NCI-H2029 (cell line): ENCODE measurements around the gene SLC7A1.
A peak's percentile ranks its signal among the peaks of the same experiment; 100 is the strongest.

Experiments
- DNase-seq: peaks from one replicate; lab custom pipeline; 2025; lab: John Stamatoyannopoulos, UW

SLC7A1 gene

GRCh38 chr13:29509999-29510589, 85.4 kb downstream of the SLC7A1 start:
- DNase-seq: no peak

GRCh38 chr13:29508876-29509252, 86.6 kb downstream of the SLC7A1 start:
- DNase-seq: no peak

DNA sequence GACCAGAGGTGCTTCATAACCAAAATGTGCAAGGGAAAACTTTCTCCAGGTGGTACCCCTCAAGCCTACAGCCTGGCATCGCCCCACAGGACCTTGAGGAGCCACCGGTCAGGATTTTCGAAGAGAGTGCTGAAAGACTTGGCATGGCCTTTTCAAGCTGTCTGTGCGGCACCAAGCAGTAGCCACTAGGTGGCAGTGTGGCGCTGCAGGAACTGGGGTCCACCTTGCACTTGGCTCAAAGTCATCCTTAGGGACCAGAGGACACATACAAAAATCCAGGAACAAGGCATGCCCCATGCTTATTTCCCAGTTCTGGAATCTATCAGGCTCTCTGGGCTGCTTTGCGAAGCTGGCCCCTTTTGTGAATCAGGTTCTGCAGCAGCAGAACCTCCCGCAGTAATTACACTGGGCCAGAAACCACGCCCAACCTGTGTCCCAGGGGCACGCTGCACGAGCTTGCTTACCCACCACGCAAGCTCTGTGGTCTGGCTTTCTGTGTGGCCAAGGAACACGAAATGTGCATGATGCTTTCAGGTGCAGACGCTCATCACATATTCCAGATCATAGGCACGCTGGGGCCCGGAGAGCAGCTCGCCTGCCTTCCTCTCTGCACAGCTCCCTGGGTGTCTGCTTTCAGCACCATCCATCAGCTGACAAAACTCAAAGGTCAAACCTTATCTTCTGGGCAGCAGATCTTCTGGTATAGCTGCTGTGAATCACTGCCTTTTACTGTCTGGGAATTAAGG, 87.2 kb downstream of the SLC7A1 start:
- peak; percentile 34 for DNase-seq

GRCh38 chr13:29507356-29507755, 88.1 kb downstream of the SLC7A1 start:
- DNase-seq: peak; percentile 27

DNA sequence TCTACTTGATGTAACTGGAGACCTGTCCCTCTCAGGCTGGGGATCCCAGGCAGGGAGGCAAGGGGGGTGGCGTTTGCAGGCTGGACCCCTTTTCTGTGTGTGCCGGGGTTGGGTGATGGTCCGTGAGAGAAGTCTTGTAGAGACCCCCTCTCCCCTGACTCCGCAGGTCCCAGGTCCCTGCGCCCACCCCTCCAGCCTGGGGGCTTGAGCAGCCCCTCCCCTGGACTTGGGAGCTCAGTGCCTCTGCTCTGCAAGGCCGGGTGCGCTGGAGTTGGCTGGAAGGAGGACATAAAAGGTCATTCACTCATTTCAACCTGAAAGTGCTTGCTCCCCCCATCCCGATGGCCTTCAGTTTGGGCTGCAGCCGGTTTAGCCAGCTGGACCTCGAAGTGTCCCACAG, 89.5 kb downstream of the SLC7A1 start:
- no peak for DNase-seq

GRCh38 chr13:29505511-29505910, 90.0 kb downstream of the SLC7A1 start:
- DNase-seq: no peak

DNA sequence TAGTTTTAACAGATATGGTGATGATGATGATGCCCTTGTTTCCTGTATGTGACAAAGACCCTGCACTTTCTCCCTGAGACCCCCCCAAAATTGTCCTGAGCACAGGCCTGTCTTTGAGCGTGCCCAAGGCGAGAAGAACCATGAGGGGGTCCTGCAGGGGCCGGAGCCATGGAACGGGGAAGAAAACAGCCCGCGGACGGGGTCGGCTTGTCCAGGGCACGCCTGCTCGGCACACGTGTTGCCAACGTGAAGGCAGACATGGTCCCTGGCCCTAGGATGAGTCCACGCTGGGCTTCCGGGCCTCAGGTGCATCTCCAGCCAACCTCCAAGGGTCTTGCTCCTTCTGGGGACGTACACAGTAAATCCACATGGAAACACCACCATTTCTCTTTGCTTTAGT, 90.8 kb downstream of the SLC7A1 start:
- DNase-seq: no peak

DNA sequence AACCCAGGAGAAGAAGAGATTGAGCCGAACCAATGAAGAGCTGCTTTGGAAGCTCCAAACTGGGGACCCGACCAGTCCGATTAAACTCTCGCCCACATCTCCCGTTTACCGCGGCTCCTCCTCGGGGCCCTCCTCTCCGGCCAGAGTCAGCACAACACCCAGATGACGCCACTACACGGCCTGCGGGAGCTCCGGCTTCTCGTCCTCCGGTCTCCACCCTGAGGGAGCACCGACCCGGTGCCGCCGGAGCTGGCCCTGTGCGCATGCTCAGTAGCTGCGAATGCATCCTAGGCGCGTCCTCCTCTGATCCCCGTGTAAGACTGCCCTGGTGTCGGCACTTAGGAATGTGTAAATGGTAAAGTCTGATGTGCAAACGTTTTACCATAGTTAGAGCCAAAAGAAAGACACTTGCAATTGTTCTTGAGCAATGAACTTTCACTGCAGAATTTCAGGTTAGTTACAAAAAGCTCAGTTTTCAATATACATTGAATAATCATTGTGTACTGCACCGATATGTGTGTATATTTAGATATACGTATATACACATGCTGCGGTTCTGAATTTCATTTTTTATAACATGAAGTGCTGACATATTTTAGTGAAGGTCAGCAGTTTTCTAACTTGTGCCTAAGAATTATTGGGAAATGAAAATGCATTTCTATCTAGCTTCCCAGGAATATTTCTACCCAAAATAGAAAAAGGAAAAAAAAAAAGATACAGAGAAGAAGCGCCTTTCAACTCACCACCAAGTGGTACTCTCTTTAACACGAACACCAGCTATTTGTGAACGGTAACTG, 92.2 kb downstream of the SLC7A1 start:
- no peak for DNase-seq

DNA sequence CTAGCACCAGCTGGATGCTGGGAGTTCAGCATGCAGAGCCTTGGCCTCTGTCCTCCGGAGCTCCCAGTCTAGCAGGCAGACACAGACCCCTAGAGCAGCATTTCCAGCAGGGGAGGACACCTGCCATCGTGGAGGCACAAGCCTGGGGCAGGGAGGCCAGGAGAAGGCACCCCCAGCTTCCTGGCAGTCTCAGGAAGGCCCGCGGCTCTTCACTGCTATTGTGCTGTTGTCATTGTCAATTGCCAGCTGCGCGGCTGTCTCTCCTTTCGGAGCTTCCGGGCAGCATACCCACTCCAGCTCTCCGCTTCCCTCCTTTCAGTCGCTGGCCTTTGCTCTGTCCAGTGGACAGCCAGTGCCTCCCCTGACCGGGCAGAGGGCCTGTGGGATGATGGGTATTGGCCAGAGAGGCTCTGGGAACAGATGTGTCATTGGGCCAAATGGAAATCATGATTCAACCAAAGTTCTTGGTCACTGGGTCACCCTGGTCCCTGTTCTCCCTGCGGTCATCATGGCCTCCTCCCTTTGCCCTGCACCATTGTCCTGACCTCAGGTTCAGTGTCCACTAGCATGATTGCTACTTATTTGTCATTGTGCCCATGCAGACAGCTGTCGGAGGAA, 93.0 kb downstream of the SLC7A1 start:
- DNase-seq: no peak

- no peak for DNase-seq
Observed at GRCh38 chr13:29501674-29502073, 93.8 kb downstream of the SLC7A1 start.

GRCh38 chr13:29500386-29500785, 95.1 kb downstream of the SLC7A1 start:
- DNase-seq: no peak

DNA sequence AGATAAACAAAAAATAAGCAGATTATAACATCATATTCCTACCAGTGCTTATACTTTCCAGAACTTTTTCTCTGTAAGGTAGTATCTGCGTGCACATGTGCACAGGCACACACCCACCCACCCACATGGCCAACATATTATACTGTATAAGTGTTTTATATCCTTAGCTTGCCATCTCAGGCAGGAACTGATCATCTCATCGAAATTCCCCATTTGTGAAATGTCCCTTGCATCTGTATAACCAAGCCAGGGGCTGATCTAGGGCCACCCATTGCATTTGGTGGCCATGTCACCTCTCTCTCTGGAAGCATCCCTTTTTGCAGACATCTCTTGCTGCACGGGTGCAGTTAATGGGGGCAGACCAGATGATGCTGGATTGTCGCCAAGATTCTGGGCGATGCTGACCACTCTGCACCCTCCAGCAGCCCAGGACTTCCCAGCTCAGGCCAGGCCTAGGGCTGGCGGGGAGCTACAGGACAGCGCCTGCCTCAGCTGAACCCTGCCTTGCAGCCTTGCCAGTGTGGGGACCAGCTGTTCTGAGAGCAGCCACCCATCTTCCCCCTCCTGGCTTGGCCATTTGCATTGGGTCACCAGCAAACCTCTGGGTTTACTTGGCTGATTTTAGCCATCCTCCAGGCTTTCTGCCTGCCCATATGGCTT, 95.9 kb downstream of the SLC7A1 start:
- no peak for DNase-seq

DNA sequence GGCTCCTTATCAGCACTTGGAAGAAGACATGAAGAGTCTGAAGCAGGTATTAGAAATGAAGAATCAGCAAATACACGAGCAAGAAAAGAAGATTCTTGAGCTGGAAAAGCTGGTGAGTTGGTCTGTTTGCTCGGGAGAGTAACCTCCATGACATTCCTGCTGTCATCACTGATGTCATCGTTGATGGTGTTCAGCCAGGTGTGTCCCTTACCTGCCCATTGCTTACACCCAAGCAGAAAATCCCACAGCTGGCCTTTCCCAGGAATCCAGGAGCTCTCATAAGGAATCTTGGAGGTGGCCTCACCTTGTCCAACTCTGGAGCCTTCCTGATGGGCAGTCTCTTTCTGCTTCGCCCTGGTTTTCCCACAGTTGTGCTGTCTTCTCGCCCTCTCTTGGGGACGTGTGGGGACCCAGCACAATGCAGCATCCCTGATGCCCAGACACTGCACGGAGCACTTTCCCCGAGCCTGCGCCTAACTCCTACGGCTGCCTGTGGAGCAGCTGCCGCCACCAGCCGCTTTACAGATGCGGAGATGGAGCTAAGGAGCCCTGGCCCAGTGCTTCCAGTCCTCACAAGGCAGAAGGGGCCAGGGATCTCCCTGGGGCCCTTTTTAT, 97.0 kb downstream of the SLC7A1 start:
- DNase-seq: no peak

GRCh38 chr13:29497137-29497654, 98.3 kb downstream of the SLC7A1 start:
- no peak for DNase-seq

- no peak for DNase-seq
Observed at GRCh38 chr13:29496241-29496712, 99.2 kb downstream of the SLC7A1 start.

- no peak for DNase-seq
Observed at GRCh38 chr13:29494520-29494919, 101.0 kb downstream of the SLC7A1 start.

DNA sequence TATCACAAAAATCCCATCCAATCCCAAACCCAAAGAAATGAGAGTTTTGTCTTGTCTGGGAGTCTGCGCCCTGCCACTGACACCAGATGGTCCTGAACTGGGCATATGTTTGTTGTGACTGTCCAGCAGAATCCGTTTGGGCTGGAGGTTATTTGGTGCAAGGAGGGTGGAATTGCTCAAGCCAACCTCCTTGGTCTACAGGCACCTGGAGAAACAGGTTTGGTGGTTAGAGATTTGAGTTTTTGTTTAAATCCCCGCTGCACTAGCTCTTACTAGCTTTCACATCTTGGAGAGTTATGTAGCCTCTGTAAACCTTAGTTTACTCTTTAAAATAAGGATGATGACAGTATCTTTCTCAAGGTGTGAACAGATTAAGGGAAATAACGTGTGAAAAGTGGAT, 101.7 kb downstream of the SLC7A1 start:
- no peak for DNase-seq

DNA sequence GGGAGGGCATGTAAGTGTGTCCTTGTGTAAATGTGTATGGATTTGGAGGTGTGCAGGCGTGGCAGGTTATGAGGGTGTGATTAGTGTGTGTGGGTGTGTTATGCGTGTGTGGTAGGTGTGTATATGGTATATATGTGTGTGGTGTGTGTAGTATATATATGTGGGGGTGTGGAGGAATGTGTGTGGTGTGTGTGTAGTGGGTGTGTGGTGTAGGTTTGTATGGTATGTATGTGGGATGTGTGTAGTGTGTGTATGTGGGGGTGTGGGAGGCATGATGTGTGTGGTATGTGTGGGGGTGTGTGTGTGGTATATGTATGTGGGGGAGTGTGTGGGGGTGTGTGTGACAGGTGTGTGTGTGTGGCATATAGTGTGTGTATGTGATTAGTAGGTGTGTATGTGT, 104.2 kb downstream of the SLC7A1 start:
- no peak for DNase-seq

DNA sequence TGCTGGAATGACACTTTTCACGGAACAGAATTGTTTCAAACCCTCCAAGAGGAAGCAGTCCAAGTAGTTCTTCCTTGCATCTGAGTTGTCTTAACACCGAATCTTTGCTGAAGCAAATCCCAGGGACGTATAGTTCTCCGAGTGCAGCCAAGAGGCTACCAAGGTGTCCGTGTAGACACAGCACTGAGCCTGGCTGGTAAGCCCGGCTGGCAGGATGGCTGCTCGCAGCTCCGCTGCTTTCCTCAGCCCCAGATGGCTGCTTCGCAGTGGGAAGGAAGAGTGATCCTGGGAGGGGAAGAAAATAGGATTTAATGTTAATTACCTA, 105.0 kb downstream of the SLC7A1 start:
- no peak for DNase-seq

GRCh38 chr13:29489650-29490560, 105.6 kb downstream of the SLC7A1 start:
- DNase-seq: no peak
